Measurements from ENCODE around the gene ECHS1.

The ECHS1 gene

DNA sequence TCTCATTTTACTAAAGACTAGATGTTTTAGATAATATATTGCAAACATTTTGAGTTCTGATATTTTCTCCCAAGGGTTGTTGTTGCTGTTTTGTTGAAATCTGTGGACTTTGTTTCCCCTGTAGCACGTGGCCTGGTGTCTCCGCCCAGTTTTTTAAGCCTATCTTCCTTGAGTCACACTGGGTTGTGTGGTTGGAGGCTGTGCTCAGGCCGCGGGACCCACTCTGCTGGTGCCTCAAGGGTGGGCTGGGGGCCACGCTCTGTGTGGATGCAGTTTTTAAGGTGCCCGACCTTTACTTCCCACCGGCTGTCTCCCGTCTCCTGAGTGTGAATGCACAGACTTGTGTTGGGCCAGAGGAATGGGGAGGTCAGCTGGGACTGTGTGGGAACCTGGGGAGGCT is 30.2 kb downstream of the ECHS1 start:
- no peak for DNase-seq (ENCODE audit: extremely low read depth, low read depth)
- TF ChIP-seq, protein P1, sequence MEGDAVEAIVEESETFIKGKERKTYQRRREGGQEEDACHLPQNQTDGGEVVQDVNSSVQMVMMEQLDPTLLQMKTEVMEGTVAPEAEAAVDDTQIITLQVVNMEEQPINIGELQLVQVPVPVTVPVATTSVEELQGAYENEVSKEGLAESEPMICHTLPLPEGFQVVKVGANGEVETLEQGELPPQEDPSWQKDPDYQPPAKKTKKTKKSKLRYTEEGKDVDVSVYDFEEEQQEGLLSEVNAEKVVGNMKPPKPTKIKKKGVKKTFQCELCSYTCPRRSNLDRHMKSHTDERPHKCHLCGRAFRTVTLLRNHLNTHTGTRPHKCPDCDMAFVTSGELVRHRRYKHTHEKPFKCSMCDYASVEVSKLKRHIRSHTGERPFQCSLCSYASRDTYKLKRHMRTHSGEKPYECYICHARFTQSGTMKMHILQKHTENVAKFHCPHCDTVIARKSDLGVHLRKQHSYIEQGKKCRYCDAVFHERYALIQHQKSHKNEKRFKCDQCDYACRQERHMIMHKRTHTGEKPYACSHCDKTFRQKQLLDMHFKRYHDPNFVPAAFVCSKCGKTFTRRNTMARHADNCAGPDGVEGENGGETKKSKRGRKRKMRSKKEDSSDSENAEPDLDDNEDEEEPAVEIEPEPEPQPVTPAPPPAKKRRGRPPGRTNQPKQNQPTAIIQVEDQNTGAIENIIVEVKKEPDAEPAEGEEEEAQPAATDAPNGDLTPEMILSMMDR (IDR thresholded peaks at IDR 0.05; ENCODE audit: low read depth, low read length) = no peak

DNA sequence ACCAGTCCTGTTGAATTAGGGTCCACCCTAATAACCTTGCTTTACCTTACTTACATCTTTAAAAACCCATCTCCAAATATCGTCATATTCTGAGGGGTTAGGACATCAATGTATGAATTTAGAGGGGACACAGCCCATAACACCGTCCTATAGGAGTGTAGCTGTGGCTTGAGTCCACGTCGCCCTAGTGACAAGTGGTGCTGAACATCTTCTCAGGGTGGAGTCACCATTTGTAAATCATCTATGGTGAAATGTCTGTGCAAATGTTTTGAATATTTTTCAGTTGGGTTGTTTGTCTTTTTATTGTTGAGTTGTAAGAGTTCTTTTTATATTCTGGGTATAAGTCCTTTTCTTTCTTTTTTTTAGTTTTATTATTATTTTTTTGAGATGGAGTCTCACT is 31.2 kb downstream of the ECHS1 start:
- DNase-seq (ENCODE audit: extremely low read depth, low read depth) = no peak
- TF ChIP-seq, protein P1 (IDR thresholded peaks at IDR 0.05; ENCODE audit: low read depth, low read length) = no peak

DNA sequence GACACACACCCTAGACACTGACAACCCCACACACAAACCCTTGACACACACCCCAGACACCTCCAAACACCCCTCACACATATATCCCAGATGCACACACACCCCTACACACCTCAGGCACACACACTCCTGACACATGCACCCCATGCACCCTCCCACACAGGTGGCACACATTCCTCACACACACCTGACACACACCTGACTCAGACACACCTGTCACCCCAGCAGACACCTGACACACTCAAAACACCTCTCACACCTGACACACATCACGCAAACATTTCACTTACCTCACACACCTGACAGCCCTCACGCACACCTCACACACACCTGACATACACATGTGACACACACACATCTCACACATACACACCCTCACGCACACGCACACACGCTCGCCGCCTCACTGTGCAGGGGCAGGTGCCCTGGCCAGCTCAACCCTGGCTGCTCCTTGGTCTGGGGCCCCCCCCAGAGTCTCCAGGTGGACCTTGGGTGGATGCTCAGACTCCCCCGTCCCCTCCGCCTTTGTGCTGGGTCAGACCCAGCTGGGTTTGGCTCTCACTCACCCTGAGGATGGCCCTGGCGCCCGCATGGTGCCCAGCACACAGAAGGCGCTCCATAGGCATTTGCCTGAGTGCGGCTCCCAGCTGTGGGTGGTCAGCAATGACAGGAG is 33.3 kb downstream of the ECHS1 start:
- TF ChIP-seq, protein P1 (IDR thresholded peaks at IDR 0.05; ENCODE audit: low read depth, low read length) = no peak
- no peak for DNase-seq (ENCODE audit: extremely low read depth, low read depth)

DNA sequence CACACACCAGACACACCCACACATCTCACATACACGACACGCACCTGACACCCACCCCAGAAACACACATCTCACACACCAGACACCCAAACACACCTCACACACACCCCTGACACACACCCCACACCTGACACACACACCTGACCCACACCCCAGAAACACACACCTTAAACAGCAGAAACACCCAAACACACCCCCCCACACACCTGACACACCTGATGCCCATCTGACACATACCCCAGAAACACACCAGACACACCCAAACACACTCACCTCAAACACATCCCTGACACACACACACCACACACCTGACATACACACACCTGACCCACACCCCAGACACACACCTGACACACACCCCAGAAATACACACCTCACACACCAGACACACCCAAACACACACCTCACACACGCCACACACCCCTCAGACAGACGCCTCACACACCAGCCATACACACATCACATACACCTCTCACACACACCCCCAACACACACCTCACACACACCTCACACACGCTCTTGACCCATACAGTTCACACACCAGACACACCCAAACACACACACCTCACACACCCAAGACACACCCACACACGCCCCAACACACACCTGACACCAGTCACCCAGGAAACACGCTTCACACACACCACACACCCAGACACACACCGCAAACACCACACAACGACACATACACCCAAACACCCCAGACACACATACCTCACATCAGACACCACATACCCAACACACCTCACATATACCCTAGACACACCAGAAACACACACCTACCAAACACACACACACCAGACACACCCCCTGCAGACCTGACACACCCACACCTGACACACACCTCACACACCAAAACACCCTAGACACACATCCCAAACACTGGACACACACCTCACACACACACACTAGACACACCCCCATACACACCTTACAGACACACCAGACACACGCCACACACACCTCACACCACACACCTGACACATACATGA is 34.8 kb downstream of the ECHS1 start:
- no peak for DNase-seq (ENCODE audit: extremely low read depth, low read depth)
- TF ChIP-seq, protein P1 (IDR thresholded peaks at IDR 0.05; ENCODE audit: low read depth, low read length) = no peak; the same call in 1 of the 2 replicates

DNA sequence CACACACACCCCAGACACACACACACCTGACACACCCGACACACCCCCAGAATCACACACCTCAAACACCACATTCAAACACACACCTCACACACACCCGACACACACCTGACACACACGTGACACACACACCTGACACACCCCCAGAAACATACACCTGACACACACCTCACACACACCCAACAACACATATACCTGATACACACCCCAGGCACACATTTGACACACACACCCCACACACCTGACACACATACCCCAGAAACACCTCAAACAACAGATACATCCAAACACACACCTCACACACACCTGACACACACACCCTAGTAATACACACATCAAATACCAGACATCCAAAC is 35.8 kb downstream of the ECHS1 start:
- no peak for DNase-seq (ENCODE audit: extremely low read depth, low read depth)
- TF ChIP-seq, protein P1 (IDR thresholded peaks at IDR 0.05; ENCODE audit: low read depth, low read length) = no peak

DNA sequence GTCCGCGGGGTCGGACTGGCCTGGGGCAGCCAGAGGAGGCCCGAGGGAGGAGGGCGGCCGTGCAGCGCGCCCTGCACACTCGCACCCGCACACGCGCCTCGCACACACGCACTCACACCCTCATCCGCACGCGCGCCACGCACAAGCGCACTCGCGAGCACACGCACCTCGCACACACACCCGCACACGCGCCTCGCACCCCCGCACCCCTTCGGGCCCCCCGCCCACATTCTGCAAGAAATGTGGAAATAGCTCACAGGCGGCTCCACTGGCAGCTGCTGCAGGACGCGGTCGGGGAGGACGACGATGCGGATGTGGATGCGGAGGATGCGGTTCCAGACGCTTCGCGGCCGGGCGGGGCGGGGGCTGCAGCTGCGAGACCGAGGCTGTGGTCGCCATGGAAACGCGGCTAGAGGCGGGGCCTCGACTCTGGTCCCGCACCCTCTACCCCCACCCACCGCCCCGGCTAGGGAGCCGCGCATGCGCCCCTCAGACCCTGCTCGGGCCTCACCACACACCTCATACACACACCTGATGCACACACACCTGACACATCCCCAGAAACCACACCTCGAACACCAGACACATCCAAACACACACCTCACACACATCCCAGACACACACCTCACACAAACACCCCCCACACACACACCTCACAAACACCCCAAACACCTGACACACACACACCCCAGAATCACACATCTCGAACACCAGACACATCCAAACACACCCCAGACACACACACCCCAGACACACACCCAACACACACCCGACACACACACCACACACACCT is 36.4 kb downstream of the ECHS1 start, which contains the start of gene CALY:
Gene CALY, minus strand, starts transcription at position 320 of the 793 bp plus-strand sequence. CDS start 7,907 bp downstream, outside the sequence.
- TF ChIP-seq, protein P1 (IDR thresholded peaks at IDR 0.05; ENCODE audit: low read depth, low read length) = no peak
- DNase-seq (ENCODE audit: extremely low read depth, low read depth) = no peak

All from AG09319 (cell line).